Endothelial cell of umbilical vein (primary cell): ENCODE data around the gene TRPC6. TPM values are rescaled to one million over a fixed set of nuclear protein-coding genes. Genes with fewer than 3 reads are reported as not detected.

Experiments used
- BruUV-seq: library from RNA; stranded (reverse); fragments of 400-500 nt; replicated peaks from 2 replicates; lab custom pipeline; 2021; lab: Mats Ljungman, UMichigan
- CTCF ChIA-PET: fragments of 300-600, 350-600 bp; sonication (Branson Sonifier 250); formaldehyde crosslinking; loops from one replicate; lab custom pipeline; 2021; ENCODE audit warnings: antibody characterized with exemption, inconsistent platforms; lab: Charles Lee
- POLR2A ChIA-PET: fragments of 300-600, 350-600 bp; sonication (Branson Sonifier 250); formaldehyde crosslinking; loops from one replicate; lab custom pipeline; 2021; ENCODE audit warnings: antibody characterized with exemption, inconsistent platforms; lab: Charles Lee
- DNase-seq: peaks from one replicate; pipeline ENCODE4 v3.0.0-alpha.2; 2011; ENCODE audit warnings: low read depth, low spot score
- FAIRE-seq: peaks from 2 replicates; lab custom pipeline; 2011; peaks lifted over from hg19 to GRCh38; lab: Jason Lieb, UNC
- H2AFZ ChIP-seq: 2 replicates; pipeline ENCODE4 v1.6.0; 2012; ENCODE audit warnings: low read depth, low read length, control low read depth, inconsistent platforms
- H3K27ac ChIP-seq: 2 replicates; pipeline ENCODE4 v1.5.1; 2011; ENCODE audit warnings: low read depth, mild to moderate bottlenecking, control low read depth, low read length, moderate library complexity; ENCODE audit not compliant: insufficient read depth
- H3K27me3 ChIP-seq, 2 experiments: 2 replicates each; pipeline versions ENCODE4 v1.6.0 to v1.6.1; 2011; ENCODE audit warnings: low read length in 2 of 2, mixed read lengths in 1 of 2; ENCODE audit not compliant: control insufficient read depth in 2 of 2, insufficient read depth in 2 of 2
- H3K36me3 ChIP-seq, 2 experiments: 2 replicates in 1 of 2; 3 replicates in 1 of 2; pipeline ENCODE4 v1.5.1; 2011; ENCODE audit warnings: low read length in 2 of 2, mild to moderate bottlenecking in 1 of 2, moderate library complexity in 1 of 2; ENCODE audit not compliant: control insufficient read depth in 2 of 2, insufficient read depth in 2 of 2; ENCODE audit errors: extremely low read depth in 1 of 2
- H3K4me1 ChIP-seq: 3 replicates; pipeline ENCODE4 v1.5.1; 2011; ENCODE audit warnings: mild to moderate bottlenecking, low read length; ENCODE audit not compliant: control insufficient read depth, insufficient read depth; ENCODE audit errors: extremely low read depth
- H3K4me2 ChIP-seq: 2 replicates; pipeline ENCODE4 v1.6.1; 2011; ENCODE audit warnings: low read length, control low read depth, mixed read lengths; ENCODE audit not compliant: insufficient read depth
- H3K4me3 ChIP-seq, 3 experiments: fragments of 200-600 bp in 1 of 3; sonication (generic), shearing (Covaris generic) in 1 of 3; replicated peaks in 1 of 3; 2 replicates each; pipeline ENCODE4 v1.5.1; 2011 to 2016; ENCODE audit warnings: control low read depth in 3 of 3, low read length in 3 of 3, mild to moderate bottlenecking in 2 of 3, inconsistent platforms in 1 of 3, low read depth in 1 of 3, moderate library complexity in 1 of 3; ENCODE audit not compliant: insufficient read depth in 1 of 3
- H3K79me2 ChIP-seq: 2 replicates; pipeline ENCODE4 v1.6.0; 2012; ENCODE audit warnings: low read length, inconsistent platforms; ENCODE audit not compliant: control insufficient read depth, insufficient read depth
- H3K9ac ChIP-seq: replicated peaks from 2 replicates; pipeline ENCODE3; 2011; ENCODE audit warnings: low read length, control low read depth; ENCODE audit not compliant: insufficient read depth; ENCODE audit errors: extremely low read depth
- H3K9me1 ChIP-seq: replicated peaks from 3 replicates; pipeline ENCODE4 v1.6.0; 2011; ENCODE audit warnings: mild to moderate bottlenecking, low read length; ENCODE audit not compliant: control insufficient read depth, insufficient read depth; ENCODE audit errors: extremely low read depth
- H3K9me3 ChIP-seq: replicated peaks from 2 replicates; pipeline ENCODE4 v1.5.1; 2012; ENCODE audit warnings: low read length, inconsistent platforms; ENCODE audit not compliant: control insufficient read depth, insufficient read depth
- H4K20me1 ChIP-seq: replicated peaks from 2 replicates; pipeline ENCODE3; 2011; ENCODE audit warnings: mild to moderate bottlenecking, low read length; ENCODE audit not compliant: control insufficient read depth, insufficient read depth; ENCODE audit errors: extremely low read depth
- EZH2 ChIP-seq: IDR thresholded peaks from 2 replicates; pipeline ENCODE4 v1.6.1; 2012; ENCODE audit warnings: borderline replicate concordance, low read depth, mild to moderate bottlenecking, moderate library complexity, low read length, inconsistent platforms; ENCODE audit not compliant: severe bottlenecking
- FOS ChIP-seq: IDR thresholded peaks from 2 replicates; pipeline ENCODE4 v1.6.1; 2011; ENCODE audit warnings: mild to moderate bottlenecking, low read length, moderate library complexity, borderline replicate concordance; ENCODE audit not compliant: insufficient read depth
- GATA2 ChIP-seq: IDR thresholded peaks from 2 replicates; pipeline ENCODE4 v1.7.0; 2011; ENCODE audit warnings: low read depth, mild to moderate bottlenecking, moderate library complexity, mixed read lengths, low read length; ENCODE audit not compliant: insufficient read length, insufficient read depth
- JUN ChIP-seq: IDR thresholded peaks from 2 replicates; pipeline ENCODE4 v1.6.1; 2011; ENCODE audit warnings: borderline replicate concordance, low read depth; ENCODE audit not compliant: insufficient read length, insufficient read depth
- MAX ChIP-seq: IDR thresholded peaks from 2 replicates; pipeline ENCODE4 v1.6.1; 2011; ENCODE audit not compliant: insufficient read depth, insufficient read length
- MYC ChIP-seq: IDR thresholded peaks from one replicate; pipeline ENCODE4 v1.6.1; 2011; ENCODE audit warnings: mild to moderate bottlenecking, low read depth, low read length
- POLR2A ChIP-seq: IDR thresholded peaks from 2 replicates; pipeline ENCODE4 v1.6.1; 2012; ENCODE audit warnings: low read depth, mild to moderate bottlenecking, control low read depth, low read length
- POLR2AphosphoS5 ChIP-seq: IDR thresholded peaks from 2 replicates; pipeline ENCODE4 v1.6.1; 2012; ENCODE audit warnings: low read depth, mild to moderate bottlenecking, control low read depth, low read length, moderate library complexity; ENCODE audit not compliant: insufficient read depth
- dilution Hi-C: fragments of 300-500 bp; cut with MboI; formaldehyde crosslinking; loops from one replicate; pipeline ENCODE4 v1.15.0; 2019; ENCODE audit warnings: low sequenced_read_pairs; ENCODE audit not compliant: extremely low pct_ligation_motif_present
- intact Hi-C: fragments of 100-400 bp; cut with micrococcal nuclease; formaldehyde crosslinking; loops from one replicate; pipeline ENCODE4 v1.10.0; 2022
- polyA plus RNA-seq, 4 experiments: library from polyadenylated mRNA; depleted of rRNA in 3 of 4; stranded (reverse) in 3 of 4; unstranded in 1 of 4; fragments of >200 nt; gene quantifications; 2 replicates each; pipeline versions ENCODE4 v1.2.1 to v1.2.3, GENCODE V29; 2011 to 2012; ENCODE audit warnings: missing spikeins in 1 of 4
- total RNA-seq: library from RNA; stranded (reverse); gene quantifications from 2 replicates; pipeline ENCODE4 v1.2.3, GENCODE V29; 2021
- TF ChIP-seq, protein P1 (sequence below), 2 donors: IDR thresholded peaks; 1 replicate in 1 of 2; 2 replicates in 1 of 2; pipeline ENCODE4 v1.5.1; 2011; ENCODE audit warnings: low read length in 2 of 2, mild to moderate bottlenecking in 2 of 2, moderate library complexity in 2 of 2, control low read depth in 1 of 2, inconsistent platforms in 1 of 2, low read depth in 1 of 2; ENCODE audit not compliant: insufficient read depth in 1 of 2; ENCODE audit errors: extremely low read depth in 1 of 2

TRPC6 gene
- total and polyA plus RNA-seq, 2 donors (not counting 3 experiments of a cell fraction or from before 2014, with no cell fraction given), result not detected

DNA sequence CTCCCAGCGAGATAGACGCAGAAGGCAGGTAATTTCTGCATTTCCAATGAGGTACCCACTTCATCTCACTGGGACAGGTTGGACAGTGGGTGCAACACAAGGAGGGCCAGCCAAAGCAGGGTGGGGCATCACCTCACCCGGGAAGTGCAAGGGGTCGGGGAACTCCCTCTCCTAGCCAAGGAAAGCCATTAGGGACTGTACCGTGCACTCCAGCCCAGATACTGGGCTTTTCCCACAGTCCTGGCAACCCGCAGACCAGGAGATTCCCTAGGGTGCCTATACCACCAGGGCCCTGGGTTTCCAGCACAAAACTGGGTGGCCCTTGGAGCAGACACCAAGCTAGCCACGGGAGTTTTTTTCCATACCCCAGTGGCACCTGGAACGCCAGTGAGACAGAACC, 17.2 kb downstream of the TRPC6 start:
- no peak overlapping the region for H3K9ac ChIP-seq
- TF ChIP-seq, protein P1, sequence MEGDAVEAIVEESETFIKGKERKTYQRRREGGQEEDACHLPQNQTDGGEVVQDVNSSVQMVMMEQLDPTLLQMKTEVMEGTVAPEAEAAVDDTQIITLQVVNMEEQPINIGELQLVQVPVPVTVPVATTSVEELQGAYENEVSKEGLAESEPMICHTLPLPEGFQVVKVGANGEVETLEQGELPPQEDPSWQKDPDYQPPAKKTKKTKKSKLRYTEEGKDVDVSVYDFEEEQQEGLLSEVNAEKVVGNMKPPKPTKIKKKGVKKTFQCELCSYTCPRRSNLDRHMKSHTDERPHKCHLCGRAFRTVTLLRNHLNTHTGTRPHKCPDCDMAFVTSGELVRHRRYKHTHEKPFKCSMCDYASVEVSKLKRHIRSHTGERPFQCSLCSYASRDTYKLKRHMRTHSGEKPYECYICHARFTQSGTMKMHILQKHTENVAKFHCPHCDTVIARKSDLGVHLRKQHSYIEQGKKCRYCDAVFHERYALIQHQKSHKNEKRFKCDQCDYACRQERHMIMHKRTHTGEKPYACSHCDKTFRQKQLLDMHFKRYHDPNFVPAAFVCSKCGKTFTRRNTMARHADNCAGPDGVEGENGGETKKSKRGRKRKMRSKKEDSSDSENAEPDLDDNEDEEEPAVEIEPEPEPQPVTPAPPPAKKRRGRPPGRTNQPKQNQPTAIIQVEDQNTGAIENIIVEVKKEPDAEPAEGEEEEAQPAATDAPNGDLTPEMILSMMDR (IDR thresholded peaks at IDR 0.05; ENCODE audit: extremely low read depth in 1 of 2, insufficient read depth in 1 of 2, low read depth in 1 of 2, low read length in 2 of 2), result no peak
- TF ChIP-seq MYC (no peak), POLR2A (no peak), EZH2 (no peak), POLR2AphosphoS5 (no peak), MAX (no peak), GATA2 (no peak), JUN (no peak), FOS (no peak)
- no peak overlapping the region for H3K4me2 ChIP-seq
- no peaks in the 10 kb centered on the region for H3K79me2 ChIP-seq
- no TSS peak for BruUV-seq
- H3K9me1 ChIP-seq, result no peaks in the 10 kb centered on the region
- no peaks in the 10 kb centered on the region for H3K36me3 ChIP-seq
- POLR2A ChIA-PET, result no interaction called here
- no peak overlapping the region for H3K27ac ChIP-seq
- dilution Hi-C loops, result no loop called here
- H4K20me1 ChIP-seq, result no peaks in the 10 kb centered on the region
- CTCF ChIA-PET, result no interaction called here
- no peak overlapping the region for H3K4me3 ChIP-seq
- FAIRE-seq (no peak), DNase-seq (no peak)
- H2AFZ ChIP-seq, result no peak overlapping the region
- no peaks in the 10 kb centered on the region for H3K9me3 ChIP-seq
- intact Hi-C loops, result no loop called here
- no peaks in the 10 kb centered on the region for H3K4me1 ChIP-seq
- no peaks in the 10 kb centered on the region for H3K27me3 ChIP-seq
